BLaER1 treated with 17β-estradiol and CSF1 and Interleukin-3, amounts not matched to agents 10 nM and 100 nM (cell line): ENCODE data around the gene MYLK.
A peak's percentile ranks its signal among the peaks of the same experiment; 100 is the strongest.

Source experiments
- H3K27ac ChIP-seq, 11 experiments: shearing (Covaris generic); formaldehyde crosslinking; 2 replicates each; pipeline ENCODE4 v1.8.1; 2022
- H3K27me3 ChIP-seq, 11 experiments: shearing (Covaris generic); formaldehyde crosslinking; 2 replicates each; pipeline ENCODE4 v1.8.1; 2022
- H3K36me3 ChIP-seq, 11 experiments: shearing (Covaris generic); formaldehyde crosslinking; 2 replicates each; pipeline ENCODE4 v1.8.1; 2022
- H3K4me1 ChIP-seq, 10 experiments: shearing (Covaris generic); formaldehyde crosslinking; 2 replicates each; pipeline ENCODE4 v1.8.1; 2022
- H3K4me2 ChIP-seq, 11 experiments: shearing (Covaris generic); formaldehyde crosslinking; 2 replicates each; pipeline ENCODE4 v1.8.1; 2022
- H3K4me3 ChIP-seq, 10 experiments: shearing (Covaris generic); formaldehyde crosslinking; 2 replicates each; pipeline ENCODE4 v1.8.1; 2022
- H3K9ac ChIP-seq, 11 experiments: shearing (Covaris generic); formaldehyde crosslinking; 2 replicates each; pipeline ENCODE4 v1.8.1; 2022
- H3K9me3 ChIP-seq, 11 experiments: shearing (Covaris generic); formaldehyde crosslinking; replicated peaks in 1 of 11; 2 replicates each; pipeline ENCODE4 v1.8.1; 2022
- H4K20me1 ChIP-seq, 11 experiments: shearing (Covaris generic); formaldehyde crosslinking; 2 replicates each; pipeline ENCODE4 v1.8.1; 2022
- Cebpa-rat ChIP-seq, 11 experiments: shearing (Covaris generic); IDR thresholded peaks; 2 replicates each; pipeline ENCODE4 v1.8.1; 2022

MYLK gene

GRCh38 chr3:123778525-123778924 is 105.6 kb downstream of the MYLK start:
- Histone ChIP-seq H3K9me3 (no peaks in the 10 kb centered on the region; a peak in 1 of 22 replicates), H3K27ac (no peak overlapping the region), H3K4me2 (peak overlapping the region in 2 of 11 experiments; percentile 9 to 22; a peak in 2 of 22 replicates), H3K4me3 (no peak overlapping the region), H3K36me3 (peaks cover 0 to 72% (median 7%) of the 10 kb centered on the region in 11 experiments; a peak in 11 of 22 replicates), H3K27me3 (no peaks in the 10 kb centered on the region), H3K9ac (no peak overlapping the region), H4K20me1 (no peaks in the 10 kb centered on the region), H3K4me1 (peaks cover 0 to 33% (median 5%) of the 10 kb centered on the region in 10 experiments; a peak in 9 of 20 replicates)
- no peak for TF ChIP-seq Cebpa-rat (IDR thresholded peaks at IDR 0.05)

GRCh38 chr3:123776071-123776782 is 107.9 kb downstream of the MYLK start:
- TF ChIP-seq Cebpa-rat (IDR thresholded peaks at IDR 0.05) = no peak
- peaks cover 0 to 72% (median 7%) of the 10 kb centered on the region in 11 experiments; a peak in 11 of 22 replicates for H3K36me3 ChIP-seq
- H3K4me3 ChIP-seq = no peak overlapping the region
- no peak overlapping the region for H3K27ac ChIP-seq
- H3K9ac ChIP-seq = no peak overlapping the region
- H3K4me2 ChIP-seq = no peak overlapping the region
- H3K9me3 ChIP-seq = no peaks in the 10 kb centered on the region; a peak in 1 of 22 replicates
- H3K4me1 ChIP-seq = peaks cover 0 to 10% (median 0%) of the 10 kb centered on the region in 10 experiments; a peak in 6 of 20 replicates
- H3K27me3 ChIP-seq = no peaks in the 10 kb centered on the region
- no peaks in the 10 kb centered on the region for H4K20me1 ChIP-seq

DNA sequence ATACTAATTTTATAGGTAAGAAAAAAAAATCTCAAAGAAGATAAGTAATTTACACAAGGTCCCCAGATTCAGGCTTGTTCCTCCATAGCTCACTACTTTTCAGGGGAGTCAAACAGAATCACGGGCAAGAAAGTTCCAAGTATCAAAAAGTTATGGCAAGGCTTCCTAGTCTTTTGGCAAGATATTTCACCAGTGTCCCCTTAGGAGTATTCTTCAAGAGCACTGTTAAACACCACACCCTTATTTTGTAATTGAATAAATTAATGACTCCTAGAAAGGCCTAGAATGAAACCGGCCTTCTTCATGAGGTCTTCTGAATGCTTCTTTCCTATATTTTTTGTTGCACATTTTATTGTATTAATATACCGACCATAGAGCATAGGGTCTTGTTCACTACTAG is 109.7 kb downstream of the MYLK start:
- no peak for TF ChIP-seq Cebpa-rat (IDR thresholded peaks at IDR 0.05)
- H3K27me3 ChIP-seq = no peaks in the 10 kb centered on the region
- peaks cover 0 to 9% (median 0%) of the 10 kb centered on the region in 10 experiments; a peak in 3 of 20 replicates for H3K4me1 ChIP-seq
- H3K36me3 ChIP-seq = peaks cover 0 to 55% (median 7%) of the 10 kb centered on the region in 11 experiments; a peak in 11 of 22 replicates
- H3K4me3 ChIP-seq = no peak overlapping the region
- no peak overlapping the region for H3K4me2 ChIP-seq
- H3K9me3 ChIP-seq = no peaks in the 10 kb centered on the region; a peak in 1 of 22 replicates
- no peaks in the 10 kb centered on the region for H4K20me1 ChIP-seq
- no peak overlapping the region for H3K9ac ChIP-seq
- H3K27ac ChIP-seq = no peak overlapping the region

DNA sequence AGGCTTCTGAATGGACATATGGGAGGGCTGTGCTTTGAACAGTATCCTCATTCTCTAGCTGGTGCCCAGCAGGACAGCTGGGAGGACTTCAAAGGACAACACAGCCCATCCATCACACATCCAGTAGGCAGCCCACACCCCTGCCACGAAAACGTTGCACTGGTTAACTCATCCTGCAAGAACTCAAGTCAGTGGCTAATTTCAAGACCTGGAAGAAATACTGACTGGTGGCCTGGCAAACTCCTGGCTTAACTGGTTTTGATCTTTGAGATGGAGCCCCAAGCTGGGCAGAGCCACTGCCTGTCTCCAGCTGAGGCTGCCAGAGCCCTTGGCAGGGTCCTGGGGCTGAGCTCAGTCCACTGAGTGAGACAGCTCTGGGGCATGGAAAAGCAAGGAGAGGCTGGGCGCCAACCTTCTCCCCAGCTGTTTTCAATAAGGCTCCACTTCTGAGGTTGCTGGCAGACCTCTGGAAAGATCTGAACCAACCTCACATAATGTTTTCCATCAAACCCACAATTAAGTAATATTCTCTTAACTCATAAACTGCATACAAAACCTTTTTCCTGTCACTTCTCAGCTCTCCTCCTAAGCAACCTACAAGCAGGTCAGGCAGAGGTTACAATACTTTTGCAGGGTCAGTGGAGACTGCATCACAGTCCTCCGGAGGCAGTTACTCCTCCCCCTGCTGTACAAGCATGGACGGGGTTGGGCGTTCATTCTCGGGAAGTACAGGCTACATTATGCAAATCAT is 110.3 kb downstream of the MYLK start:
- peaks cover 0 to 48% (median 7%) of the 10 kb centered on the region in 11 experiments; a peak in 10 of 22 replicates for H3K36me3 ChIP-seq
- no peak overlapping the region for H3K4me3 ChIP-seq
- no peaks in the 10 kb centered on the region for H4K20me1 ChIP-seq
- no peak overlapping the region for H3K4me2 ChIP-seq
- H3K9me3 ChIP-seq = no peaks in the 10 kb centered on the region; a peak in 1 of 22 replicates
- no peak overlapping the region for H3K27ac ChIP-seq
- H3K4me1 ChIP-seq = peaks cover 0 to 14% (median under 1%) of the 10 kb centered on the region in 10 experiments; a peak in 8 of 20 replicates
- H3K9ac ChIP-seq = no peak overlapping the region
- H3K27me3 ChIP-seq = no peaks in the 10 kb centered on the region
- no peak for TF ChIP-seq Cebpa-rat (IDR thresholded peaks at IDR 0.05)

DNA sequence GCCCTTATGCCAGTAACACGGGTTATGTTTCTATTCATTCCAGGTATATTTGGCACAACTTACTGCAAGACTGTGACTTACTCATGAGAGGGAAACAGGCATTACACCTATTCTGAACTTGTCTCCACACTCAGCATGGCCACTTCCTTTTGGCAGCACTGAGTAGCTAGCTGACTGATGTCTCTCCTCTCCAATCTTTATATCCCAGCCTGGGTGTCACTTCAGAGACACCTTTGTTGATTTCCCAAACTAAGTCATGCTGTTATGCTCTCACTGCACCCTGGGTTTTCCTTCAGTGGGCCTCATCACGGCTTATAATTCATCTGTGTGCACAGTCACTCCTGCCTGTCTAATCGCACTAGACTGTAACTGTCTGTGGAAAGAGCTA is 114.8 kb downstream of the MYLK start:
- peaks cover 0 to 12% (median 0%) of the 10 kb centered on the region in 11 experiments; a peak in 4 of 22 replicates for H4K20me1 ChIP-seq
- H3K4me1 ChIP-seq = peaks cover 21 to 52% (median 45%) of the 10 kb centered on the region in 10 experiments
- H3K9me3 ChIP-seq = peaks cover 0 to 5% (median 0%) of the 10 kb centered on the region in 11 experiments; a peak in 1 of 22 replicates
- H3K27ac ChIP-seq = no peak overlapping the region
- H3K27me3 ChIP-seq = no peaks in the 10 kb centered on the region
- H3K4me2 ChIP-seq = peak overlapping the region in 2 of 11 experiments; percentile 68 to 73; a peak in 1 of 22 replicates
- TF ChIP-seq Cebpa-rat (IDR thresholded peaks at IDR 0.05) = no peak
- H3K36me3 ChIP-seq = peaks cover 0 to 17% (median 0%) of the 10 kb centered on the region in 11 experiments; a peak in 5 of 22 replicates
- no peak overlapping the region for H3K9ac ChIP-seq
- H3K4me3 ChIP-seq = no peak overlapping the region

DNA sequence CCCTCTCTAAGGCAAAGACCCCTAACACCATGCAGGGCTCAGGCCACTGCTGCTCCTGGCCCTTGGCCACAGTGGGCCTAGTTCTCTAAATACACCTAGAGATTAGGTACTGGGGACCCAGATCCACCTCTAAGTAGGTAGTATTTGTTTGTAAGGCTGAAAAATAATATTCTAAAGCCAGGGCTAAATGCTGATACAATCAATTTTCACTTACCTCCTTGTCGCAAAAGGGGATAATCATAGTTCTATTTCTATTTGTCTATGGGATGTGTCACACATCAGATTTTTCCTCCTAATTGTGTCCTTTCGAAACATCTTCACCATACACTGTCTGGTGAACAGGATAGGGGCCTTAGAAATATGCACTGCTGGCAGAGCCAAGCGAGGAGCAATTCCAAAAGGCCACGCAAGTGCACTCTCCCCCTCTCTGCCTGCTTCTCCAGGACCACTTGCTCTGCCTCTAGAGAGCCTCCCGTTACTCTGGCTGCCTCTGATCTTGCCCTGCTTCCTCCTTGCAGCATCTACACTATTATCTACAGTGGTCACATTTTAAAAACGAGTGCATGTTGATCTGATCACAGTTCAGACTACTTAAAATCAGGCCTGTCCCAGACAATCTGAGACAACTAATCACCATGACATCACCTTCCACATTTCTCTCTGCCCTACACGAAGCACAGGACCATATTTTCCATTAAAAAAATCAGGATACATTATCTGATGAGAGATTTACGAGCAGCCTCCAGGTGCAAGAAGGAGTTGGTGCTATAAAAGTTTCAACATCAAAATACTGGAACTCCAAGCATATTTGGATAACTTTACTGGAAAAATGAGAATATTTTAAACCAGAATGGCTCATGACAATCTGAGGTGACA is 115.4 kb downstream of the MYLK start:
- TF ChIP-seq Cebpa-rat (IDR thresholded peaks at IDR 0.05) = no peak
- peaks cover 21 to 55% (median 48%) of the 10 kb centered on the region in 10 experiments for H3K4me1 ChIP-seq
- H3K27ac ChIP-seq = no peak overlapping the region
- H3K9me3 ChIP-seq = peaks cover 0 to 6% (median 0%) of the 10 kb centered on the region in 11 experiments; a peak in 1 of 22 replicates
- H3K4me3 ChIP-seq = no peak overlapping the region
- H3K36me3 ChIP-seq = peaks cover 0 to 17% (median 0%) of the 10 kb centered on the region in 11 experiments; a peak in 4 of 22 replicates
- H4K20me1 ChIP-seq = peaks cover 0 to 12% (median 0%) of the 10 kb centered on the region in 11 experiments; a peak in 4 of 22 replicates
- H3K27me3 ChIP-seq = no peaks in the 10 kb centered on the region; a peak in 1 of 22 replicates
- peak overlapping the region in 9 of 11 experiments; percentile 54 to 79 (median 72); a peak in 16 of 22 replicates for H3K4me2 ChIP-seq
- H3K9ac ChIP-seq = no peak overlapping the region

DNA sequence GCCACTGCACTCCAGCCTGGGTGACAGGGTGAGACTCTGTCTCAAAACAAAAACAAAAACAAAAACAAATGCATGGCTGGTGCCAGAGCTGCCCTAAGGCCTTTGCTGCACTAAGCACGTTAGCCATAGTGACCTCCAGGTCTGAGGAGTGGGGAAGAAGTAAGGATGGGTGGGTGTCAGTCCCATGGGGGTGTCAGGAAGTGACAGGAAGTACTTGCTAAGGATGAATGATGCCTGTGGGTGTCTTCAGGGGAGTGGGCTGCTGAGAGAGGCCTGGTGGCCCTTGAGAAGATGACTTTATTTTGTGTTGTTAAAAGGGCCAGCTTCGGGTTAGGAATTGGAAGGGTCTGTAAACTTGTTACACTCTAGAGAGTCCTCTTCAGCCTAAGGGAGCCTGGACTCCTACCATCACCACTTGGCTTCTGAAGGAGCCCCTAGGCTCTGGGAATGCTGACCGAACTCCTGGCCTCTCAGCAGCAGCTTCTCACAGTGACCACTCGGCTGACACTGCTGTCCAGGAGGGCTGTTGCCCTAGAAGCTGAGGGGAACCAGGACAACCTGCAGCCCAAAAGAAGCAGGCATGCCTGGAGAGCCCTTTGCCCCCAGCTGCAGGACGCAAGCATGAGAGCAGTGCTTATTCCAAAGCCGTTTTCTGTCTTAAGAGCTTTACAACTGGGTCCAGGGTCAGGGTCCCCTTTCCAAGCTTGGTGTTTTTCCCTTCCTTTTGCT is 116.4 kb downstream of the MYLK start:
- Histone ChIP-seq H3K4me2 (peak overlapping the region; percentile 14 to 79 (median 68); a peak in 18 of 22 replicates), H4K20me1 (peaks cover 0 to 12% (median 0%) of the 10 kb centered on the region in 11 experiments; a peak in 4 of 22 replicates), H3K27me3 (peaks cover 0 to 5% (median 0%) of the 10 kb centered on the region in 11 experiments; a peak in 2 of 22 replicates), H3K9me3 (peaks cover 0 to 6% (median 0%) of the 10 kb centered on the region in 11 experiments; a peak in 1 of 22 replicates), H3K4me3 (no peak overlapping the region), H3K9ac (peak overlapping the region in 2 of 11 experiments; percentile 12 to 14; a peak in 4 of 22 replicates), H3K27ac (no peak overlapping the region), H3K4me1 (peaks cover 21 to 55% (median 48%) of the 10 kb centered on the region in 10 experiments), H3K36me3 (peaks cover 0 to 16% (median 0%) of the 10 kb centered on the region in 11 experiments; a peak in 2 of 22 replicates)
- no peak for TF ChIP-seq Cebpa-rat (IDR thresholded peaks at IDR 0.05)
